GOT3 (cell line): Measurements from ENCODE around the gene NCF4.
A peak's percentile ranks its signal among the peaks of the same experiment; 100 is the strongest.

Experiments used
- DNase-seq: peaks from one replicate; lab custom pipeline; 2025; ENCODE audit warnings: mixed read lengths; lab: John Stamatoyannopoulos, UW

The NCF4 gene

GRCh38 chr22:36838119-36839030 is 22.4 kb upstream of the NCF4 start:
- no peak for DNase-seq

GRCh38 chr22:36839356-36840073 is 21.3 kb upstream of the NCF4 start:
- DNase-seq: no peak

GRCh38 chr22:36840106-36840505 is 20.7 kb upstream of the NCF4 start:
- no peak for DNase-seq

GRCh38 chr22:36846271-36846670 is 14.5 kb upstream of the NCF4 start:
- no peak for DNase-seq

GRCh38 chr22:36846949-36847348 is 13.9 kb upstream of the NCF4 start:
- DNase-seq: no peak

GRCh38 chr22:36850056-36850455 is 10.8 kb upstream of the NCF4 start:
- DNase-seq: no peak

- no peak for DNase-seq
Observed at GRCh38 chr22:36850682-36851081, 10.1 kb upstream of the NCF4 start.

- DNase-seq: no peak
Observed at GRCh38 chr22:36852056-36852973, 8.5 kb upstream of the NCF4 start.

- no peak for DNase-seq
Observed at GRCh38 chr22:36853407-36854099, 7.3 kb upstream of the NCF4 start.

- DNase-seq: no peak
Observed at GRCh38 chr22:36855478-36855877, 5.3 kb upstream of the NCF4 start.

- peak; percentile 77 for DNase-seq
Observed at GRCh38 chr22:36856121-36856791, 4.5 kb upstream of the NCF4 start.

- DNase-seq: no peak
Observed at GRCh38 chr22:36856792-36857135, 4.0 kb upstream of the NCF4 start.

GRCh38 chr22:36858156-36858555 is 2.6 kb upstream of the NCF4 start:
- DNase-seq: no peak

GRCh38 chr22:36858966-36859365 is 1.8 kb upstream of the NCF4 start:
- DNase-seq: no peak

GRCh38 chr22:36860017-36860416 is 789 bp upstream of the NCF4 start:
- DNase-seq: no peak

- no peak for DNase-seq
Observed at GRCh38 chr22:36860438-36860820, 377 bp upstream of the NCF4 start.

- no peak for DNase-seq
Observed at GRCh38 chr22:36862251-36863242, 1.7 kb downstream of the NCF4 start.

- no peak for DNase-seq
Observed at GRCh38 chr22:36863281-36863680, 2.5 kb downstream of the NCF4 start.

GRCh38 chr22:36863979-36864378 is 3.2 kb downstream of the NCF4 start:
- DNase-seq: no peak
